Esophagus muscularis mucosa (tissue), 3 donors: Measurements from ENCODE around the gene COL5A2.

Experiments used
- POLR2A ChIP-seq: fragments of 450-650 bp; IDR thresholded peaks from one replicate; pipeline ENCODE4 v1.6.1; 2017; ENCODE audit warnings: antibody characterized with exemption, moderate library complexity, mild to moderate bottlenecking, low read depth
- POLR2AphosphoS5 ChIP-seq, 2 donors: sonication (generic); formaldehyde crosslinking; IDR thresholded peaks; one replicate each; pipeline ENCODE4 v1.6.1; 2017; ENCODE audit warnings: antibody characterized with exemption in 2 of 2
- TF ChIP-seq, protein P1 (sequence below), 3 experiments: fragments of 200-600 bp in 2 of 3; fragments of 450-650 bp in 1 of 3; sonication (generic) in 2 of 3; IDR thresholded peaks; one replicate each; pipeline ENCODE4 v1.5.1; 2017 to 2019; ENCODE audit warnings: antibody characterized with exemption in 3 of 3, mild to moderate bottlenecking in 2 of 3, moderate library complexity in 1 of 3

DNA sequence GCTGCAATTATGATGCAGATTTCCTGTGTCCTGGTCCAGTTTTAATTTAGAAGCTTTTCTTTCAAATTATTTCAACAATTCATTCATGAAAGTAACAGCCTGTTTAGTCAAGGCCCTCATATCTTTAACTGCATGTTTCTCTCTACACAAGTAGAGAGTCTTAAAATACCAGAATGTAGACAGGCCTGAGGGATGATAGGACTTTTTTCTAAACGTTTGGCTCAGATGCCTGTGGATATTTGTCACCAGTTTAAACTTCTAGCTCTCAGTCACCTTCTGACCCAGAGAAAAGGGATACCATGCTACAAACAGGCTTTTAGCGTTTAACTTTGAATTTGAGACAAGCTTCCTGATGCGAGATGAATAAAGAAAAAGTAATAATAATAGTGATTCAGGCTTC is 15.7 kb downstream of the COL5A2 start:
- TF ChIP-seq, protein P1, sequence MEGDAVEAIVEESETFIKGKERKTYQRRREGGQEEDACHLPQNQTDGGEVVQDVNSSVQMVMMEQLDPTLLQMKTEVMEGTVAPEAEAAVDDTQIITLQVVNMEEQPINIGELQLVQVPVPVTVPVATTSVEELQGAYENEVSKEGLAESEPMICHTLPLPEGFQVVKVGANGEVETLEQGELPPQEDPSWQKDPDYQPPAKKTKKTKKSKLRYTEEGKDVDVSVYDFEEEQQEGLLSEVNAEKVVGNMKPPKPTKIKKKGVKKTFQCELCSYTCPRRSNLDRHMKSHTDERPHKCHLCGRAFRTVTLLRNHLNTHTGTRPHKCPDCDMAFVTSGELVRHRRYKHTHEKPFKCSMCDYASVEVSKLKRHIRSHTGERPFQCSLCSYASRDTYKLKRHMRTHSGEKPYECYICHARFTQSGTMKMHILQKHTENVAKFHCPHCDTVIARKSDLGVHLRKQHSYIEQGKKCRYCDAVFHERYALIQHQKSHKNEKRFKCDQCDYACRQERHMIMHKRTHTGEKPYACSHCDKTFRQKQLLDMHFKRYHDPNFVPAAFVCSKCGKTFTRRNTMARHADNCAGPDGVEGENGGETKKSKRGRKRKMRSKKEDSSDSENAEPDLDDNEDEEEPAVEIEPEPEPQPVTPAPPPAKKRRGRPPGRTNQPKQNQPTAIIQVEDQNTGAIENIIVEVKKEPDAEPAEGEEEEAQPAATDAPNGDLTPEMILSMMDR (IDR thresholded peaks at IDR 0.05): no peak
- TF ChIP-seq POLR2AphosphoS5 (IDR thresholded peaks at IDR 0.05): no peak
- TF ChIP-seq POLR2A: no peak
